GM13977 (cell line): ENCODE data around the gene CLCNKA.

ENCODE experiments used
- DNase-seq: peaks from one replicate; pipeline ENCODE4 v3.0.0; 2012; ENCODE audit warnings: low spot score
- in situ Hi-C: fragments of 300-500 bp; cut with MboI; formaldehyde crosslinking; loops from one replicate; pipeline ENCODE4 v1.12.0; 2022; ENCODE audit warnings: low sequenced_read_pairs, low pct_unique_long_range_greater_than_20kb, mixed read lengths, inconsistent platforms; ENCODE audit not compliant: unreplicated experiment
- TF ChIP-seq, protein P1 (sequence below): IDR thresholded peaks from 2 replicates; pipeline ENCODE4 v1.5.1; 2012; ENCODE audit warnings: mild to moderate bottlenecking, control low read depth; ENCODE audit not compliant: insufficient read depth; ENCODE audit errors: extremely low read depth, missing control alignments

CLCNKA gene

DNA sequence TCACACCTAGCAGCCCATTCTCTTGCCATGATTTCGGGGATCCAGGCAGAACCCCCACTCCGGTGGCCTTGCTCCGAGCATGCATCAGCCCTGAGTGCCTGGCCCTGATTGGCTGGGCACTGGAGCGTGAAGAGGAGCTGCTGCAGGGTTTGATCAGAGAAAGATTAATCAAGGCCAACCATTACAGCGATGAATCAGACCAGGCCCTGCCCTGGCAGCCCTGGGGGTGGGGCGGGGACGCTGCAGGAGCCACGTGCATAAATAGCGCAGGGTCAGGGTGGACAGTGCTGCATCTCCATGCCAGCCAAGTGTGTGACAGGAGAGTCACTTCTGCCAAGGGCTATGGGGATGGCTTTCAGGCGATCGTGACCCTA lies 55.0 kb downstream of the CLCNKA start:
- in situ Hi-C loops: no loop called here
- DNase-seq: no peak
- TF ChIP-seq, protein P1, sequence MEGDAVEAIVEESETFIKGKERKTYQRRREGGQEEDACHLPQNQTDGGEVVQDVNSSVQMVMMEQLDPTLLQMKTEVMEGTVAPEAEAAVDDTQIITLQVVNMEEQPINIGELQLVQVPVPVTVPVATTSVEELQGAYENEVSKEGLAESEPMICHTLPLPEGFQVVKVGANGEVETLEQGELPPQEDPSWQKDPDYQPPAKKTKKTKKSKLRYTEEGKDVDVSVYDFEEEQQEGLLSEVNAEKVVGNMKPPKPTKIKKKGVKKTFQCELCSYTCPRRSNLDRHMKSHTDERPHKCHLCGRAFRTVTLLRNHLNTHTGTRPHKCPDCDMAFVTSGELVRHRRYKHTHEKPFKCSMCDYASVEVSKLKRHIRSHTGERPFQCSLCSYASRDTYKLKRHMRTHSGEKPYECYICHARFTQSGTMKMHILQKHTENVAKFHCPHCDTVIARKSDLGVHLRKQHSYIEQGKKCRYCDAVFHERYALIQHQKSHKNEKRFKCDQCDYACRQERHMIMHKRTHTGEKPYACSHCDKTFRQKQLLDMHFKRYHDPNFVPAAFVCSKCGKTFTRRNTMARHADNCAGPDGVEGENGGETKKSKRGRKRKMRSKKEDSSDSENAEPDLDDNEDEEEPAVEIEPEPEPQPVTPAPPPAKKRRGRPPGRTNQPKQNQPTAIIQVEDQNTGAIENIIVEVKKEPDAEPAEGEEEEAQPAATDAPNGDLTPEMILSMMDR: no peak

- in situ Hi-C loops: no loop called here
- DNase-seq: no peak
Observed at GRCh38 chr1:16077406-16078245, 55.8 kb downstream of the CLCNKA start.

GRCh38 chr1:16078925-16079656 lies 57.3 kb downstream of the CLCNKA start:
- TF ChIP-seq, protein P1: peak; percentile 94
- in situ Hi-C loops: no loop called here
- DNase-seq: peak; percentile 84

More at GRCh38 chr1:16077406-16078245, 55.8 kb downstream of the CLCNKA start:
- TF ChIP-seq, protein P1: no peak

- TF ChIP-seq, protein P1: no peak
- no peak for DNase-seq
- in situ Hi-C loops: loop anchor here (5.0 kb wide), 1 partner anchor 107 kb away; no protein-coding TSS in a partner anchor
Observed at GRCh38 chr1:16080422-16081150, 58.8 kb downstream of the CLCNKA start.

DNA sequence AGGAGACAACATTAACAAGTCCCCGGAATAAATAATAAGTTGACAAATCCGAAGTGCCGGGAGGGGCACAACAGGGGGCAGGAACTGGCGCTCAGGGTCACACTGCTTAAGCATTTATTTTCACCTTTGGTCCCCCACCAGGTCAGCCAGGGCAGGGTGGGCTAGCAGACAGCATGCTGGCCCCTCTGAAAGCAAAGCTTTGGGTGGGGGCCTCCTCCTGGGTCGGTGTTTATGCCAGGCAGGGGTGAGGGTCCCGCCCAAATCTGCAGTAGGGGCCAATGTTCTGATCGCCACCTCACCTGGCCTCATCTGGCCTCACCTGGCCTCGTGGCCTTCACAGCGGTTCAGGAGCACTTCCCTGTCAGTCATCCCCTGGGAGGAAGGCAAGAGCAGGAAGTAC lies 59.8 kb downstream of the CLCNKA start:
- in situ Hi-C loops: loop anchor here (5.0 kb wide), 1 partner anchor 106 kb away; no protein-coding TSS in a partner anchor
- DNase-seq: no peak
- TF ChIP-seq, protein P1: no peak
